Activated naive CD4-positive, alpha-beta T cell treated with anti-CD3 and anti-CD28 coated beads, Interleukin-2, amount 10 ng/mL, durations not matched to agents 7 days and 5 days (primary cell): ENCODE data around the gene PPP2R5B.

ENCODE experiments used
- CTCF ChIA-PET: fragments of 350-600 bp; sonication (Branson Sonifier 250); formaldehyde crosslinking; loops from one replicate; lab custom pipeline; 2021; ENCODE audit warnings: antibody characterized with exemption; lab: Charles Lee
- DNase-seq: peaks from one replicate; pipeline ENCODE4 v3.0.0-alpha.2; 2020
- H3K27ac Mint-ChIP-seq: one replicate; pipeline ENCODE4 v1.8.0; 2021; ENCODE audit warnings: mild to moderate bottlenecking, moderate library complexity, mixed read lengths
- H3K27me3 Mint-ChIP-seq: one replicate; pipeline ENCODE4 v1.8.0; 2021; ENCODE audit warnings: mild to moderate bottlenecking, mixed read lengths
- H3K36me3 Mint-ChIP-seq: one replicate; pipeline ENCODE4 v1.8.0; 2021; ENCODE audit warnings: mixed read lengths
- H3K4me1 Mint-ChIP-seq: one replicate; pipeline ENCODE4 v1.8.0; 2021; ENCODE audit warnings: mixed read lengths
- H3K4me3 Mint-ChIP-seq: one replicate; pipeline ENCODE4 v1.8.0; 2021; ENCODE audit warnings: mild to moderate bottlenecking, moderate library complexity, mixed read lengths
- H3K9me3 Mint-ChIP-seq: one replicate; pipeline ENCODE4 v1.8.0; 2021; ENCODE audit warnings: mixed read lengths

PPP2R5B gene

GRCh38 chr11:64917663-64917995 is 6.9 kb upstream of the PPP2R5B start:
- peaks cover 4% of the 10 kb centered on the region for H3K36me3 Mint-ChIP-seq
- peak overlapping the region; percentile 99 for H3K27ac Mint-ChIP-seq
- CTCF ChIA-PET, result no interaction called here
- DNase-seq, result no peak
- no peaks in the 10 kb centered on the region for H3K27me3 Mint-ChIP-seq
- H3K4me1 Mint-ChIP-seq, result peaks cover 33% of the 10 kb centered on the region
- no peaks in the 10 kb centered on the region for H3K9me3 Mint-ChIP-seq
- peak overlapping the region; percentile 91 for H3K4me3 Mint-ChIP-seq

- Mint-ChIP-seq H3K4me1 (peaks cover 33% of the 10 kb centered on the region), H3K27me3 (no peaks in the 10 kb centered on the region), H3K27ac (peak overlapping the region; percentile 99), H3K36me3 (peaks cover 4% of the 10 kb centered on the region), H3K4me3 (peak overlapping the region; percentile 91), H3K9me3 (no peaks in the 10 kb centered on the region)
- no peak for DNase-seq
- CTCF ChIA-PET, result no interaction called here
Observed at GRCh38 chr11:64918017-64918416, 6.5 kb upstream of the PPP2R5B start.

GRCh38 chr11:64919627-64920026 is 4.9 kb upstream of the PPP2R5B start:
- CTCF ChIA-PET, result interaction anchor here (0.7 kb wide), 1 partner anchor 72 kb away, joined by 3 read pairs; no protein-coding TSS in a partner anchor
- Mint-ChIP-seq H3K36me3 (no peaks in the 10 kb centered on the region), H3K27ac (no peak overlapping the region), H3K4me1 (peaks cover 43% of the 10 kb centered on the region), H3K4me3 (no peak overlapping the region), H3K9me3 (no peaks in the 10 kb centered on the region), H3K27me3 (peaks cover 4% of the 10 kb centered on the region)
- DNase-seq, result no peak

- Mint-ChIP-seq H3K9me3 (no peaks in the 10 kb centered on the region), H3K27ac (no peak overlapping the region), H3K27me3 (peaks cover 5% of the 10 kb centered on the region), H3K4me3 (no peak overlapping the region), H3K36me3 (peaks cover 1% of the 10 kb centered on the region), H3K4me1 (peaks cover 44% of the 10 kb centered on the region)
- CTCF ChIA-PET, result interaction anchor here (0.7 kb wide), 1 partner anchor 72 kb away, joined by 3 read pairs; no protein-coding TSS in a partner anchor
- DNase-seq, result no peak
Observed at GRCh38 chr11:64920124-64920523, 4.4 kb upstream of the PPP2R5B start.

GRCh38 chr11:64921384-64921783 is 3.1 kb upstream of the PPP2R5B start:
- DNase-seq, result no peak
- Mint-ChIP-seq H3K4me1 (peaks cover 36% of the 10 kb centered on the region), H3K27me3 (peaks cover 9% of the 10 kb centered on the region), H3K27ac (no peak overlapping the region), H3K9me3 (no peaks in the 10 kb centered on the region), H3K4me3 (no peak overlapping the region), H3K36me3 (peaks cover 1% of the 10 kb centered on the region)
- CTCF ChIA-PET, result interaction anchor here (2.0 kb wide), 1 partner anchor 59 kb away, joined by 4 read pairs; no protein-coding TSS in a partner anchor

- H3K27me3 Mint-ChIP-seq, result peaks cover 9% of the 10 kb centered on the region
- H3K27ac Mint-ChIP-seq, result peak overlapping the region; percentile 99
- peaks cover 6% of the 10 kb centered on the region for H3K36me3 Mint-ChIP-seq
- peaks cover 24% of the 10 kb centered on the region for H3K4me1 Mint-ChIP-seq
- no peak overlapping the region for H3K4me3 Mint-ChIP-seq
- no peak for DNase-seq
- no peaks in the 10 kb centered on the region for H3K9me3 Mint-ChIP-seq
- CTCF ChIA-PET, result interaction anchor here (2.0 kb wide), 1 partner anchor 61 kb away, joined by 4 read pairs; no protein-coding TSS in a partner anchor
Observed at GRCh38 chr11:64923151-64923661, 1.3 kb upstream of the PPP2R5B start.

GRCh38 chr11:64924910-64925284 is 408 bp downstream of the PPP2R5B start:
- peaks cover 6% of the 10 kb centered on the region for H3K36me3 Mint-ChIP-seq
- H3K4me3 Mint-ChIP-seq, result peak overlapping the region; percentile 86
- peaks cover 20% of the 10 kb centered on the region for H3K4me1 Mint-ChIP-seq
- no peaks in the 10 kb centered on the region for H3K9me3 Mint-ChIP-seq
- peaks cover 9% of the 10 kb centered on the region for H3K27me3 Mint-ChIP-seq
- CTCF ChIA-PET, result no interaction called here
- peak overlapping the region; percentile 78 for H3K27ac Mint-ChIP-seq
- no peak for DNase-seq

- Mint-ChIP-seq H3K4me1 (peaks cover 20% of the 10 kb centered on the region), H3K27me3 (peaks cover 9% of the 10 kb centered on the region), H3K27ac (no peak overlapping the region), H3K4me3 (peak overlapping the region; percentile 86), H3K9me3 (no peaks in the 10 kb centered on the region), H3K36me3 (peaks cover 12% of the 10 kb centered on the region)
- no peak for DNase-seq
- CTCF ChIA-PET, result no interaction called here
Observed at GRCh38 chr11:64925536-64926436, 1.3 kb downstream of the PPP2R5B start.

GRCh38 chr11:64926689-64927088 is 2.2 kb downstream of the PPP2R5B start:
- peaks cover 18% of the 10 kb centered on the region for H3K4me1 Mint-ChIP-seq
- CTCF ChIA-PET, result no interaction called here
- H3K27me3 Mint-ChIP-seq, result peaks cover 9% of the 10 kb centered on the region
- no peaks in the 10 kb centered on the region for H3K9me3 Mint-ChIP-seq
- no peak overlapping the region for H3K4me3 Mint-ChIP-seq
- no peak overlapping the region for H3K27ac Mint-ChIP-seq
- DNase-seq, result no peak
- H3K36me3 Mint-ChIP-seq, result peaks cover 14% of the 10 kb centered on the region

- H3K27ac Mint-ChIP-seq, result no peak overlapping the region
- H3K4me3 Mint-ChIP-seq, result no peak overlapping the region
- no peak for DNase-seq
- peaks cover 20% of the 10 kb centered on the region for H3K36me3 Mint-ChIP-seq
- H3K27me3 Mint-ChIP-seq, result peaks cover 9% of the 10 kb centered on the region
- peaks cover 10% of the 10 kb centered on the region for H3K4me1 Mint-ChIP-seq
- no peaks in the 10 kb centered on the region for H3K9me3 Mint-ChIP-seq
- CTCF ChIA-PET, result no interaction called here
Observed at GRCh38 chr11:64928957-64929356, 4.5 kb downstream of the PPP2R5B start.

- Mint-ChIP-seq H3K9me3 (no peaks in the 10 kb centered on the region), H3K4me3 (no peak overlapping the region), H3K4me1 (peaks cover 5% of the 10 kb centered on the region), H3K27ac (no peak overlapping the region), H3K27me3 (peaks cover 5% of the 10 kb centered on the region), H3K36me3 (peaks cover 20% of the 10 kb centered on the region)
- CTCF ChIA-PET, result no interaction called here
- no peak for DNase-seq
Observed at GRCh38 chr11:64929625-64930024, 5.1 kb downstream of the PPP2R5B start.

GRCh38 chr11:64930340-64930739 is 5.9 kb downstream of the PPP2R5B start:
- Mint-ChIP-seq H3K27me3 (peaks cover 1% of the 10 kb centered on the region), H3K27ac (no peak overlapping the region), H3K4me1 (peaks cover under 1% of the 10 kb centered on the region), H3K9me3 (no peaks in the 10 kb centered on the region), H3K36me3 (peaks cover 18% of the 10 kb centered on the region), H3K4me3 (no peak overlapping the region)
- CTCF ChIA-PET, result no interaction called here
- DNase-seq, result no peak

- no peaks in the 10 kb centered on the region for H3K4me1 Mint-ChIP-seq
- CTCF ChIA-PET, result no interaction called here
- H3K36me3 Mint-ChIP-seq, result peaks cover 18% of the 10 kb centered on the region
- no peak overlapping the region for H3K27ac Mint-ChIP-seq
- H3K4me3 Mint-ChIP-seq, result no peak overlapping the region
- no peak for DNase-seq
- H3K27me3 Mint-ChIP-seq, result no peaks in the 10 kb centered on the region
- H3K9me3 Mint-ChIP-seq, result no peaks in the 10 kb centered on the region
Observed at GRCh38 chr11:64931290-64931689, 6.8 kb downstream of the PPP2R5B start.

- no peak for DNase-seq
- CTCF ChIA-PET, result no interaction called here
Observed at GRCh38 chr11:64932324-64932723, 7.8 kb downstream of the PPP2R5B start.

More at GRCh38 chr11:64932324-64932723, 7.8 kb downstream of the PPP2R5B start:
- Mint-ChIP-seq H3K27ac (no peak overlapping the region), H3K36me3 (peaks cover 16% of the 10 kb centered on the region), H3K4me3 (no peak overlapping the region), H3K4me1 (no peaks in the 10 kb centered on the region), H3K27me3 (peaks cover 2% of the 10 kb centered on the region), H3K9me3 (no peaks in the 10 kb centered on the region)
